ENCODE data around the gene YWHAG. TPM values are rescaled to one million over a fixed set of nuclear protein-coding genes. Genes with fewer than 3 reads are reported as not detected.
A peak's percentile ranks its signal among the peaks of the same experiment; 100 is the strongest.
"Not testable (repeated sequence)": the region's sequence is repeated elsewhere in the genome, so short reads cannot be mapped to it uniquely, and the experiment has no call there.

Gene YWHAG
- polyA plus RNA-seq, 4 donors = 117 to 129 (median 125) TPM

DNA sequence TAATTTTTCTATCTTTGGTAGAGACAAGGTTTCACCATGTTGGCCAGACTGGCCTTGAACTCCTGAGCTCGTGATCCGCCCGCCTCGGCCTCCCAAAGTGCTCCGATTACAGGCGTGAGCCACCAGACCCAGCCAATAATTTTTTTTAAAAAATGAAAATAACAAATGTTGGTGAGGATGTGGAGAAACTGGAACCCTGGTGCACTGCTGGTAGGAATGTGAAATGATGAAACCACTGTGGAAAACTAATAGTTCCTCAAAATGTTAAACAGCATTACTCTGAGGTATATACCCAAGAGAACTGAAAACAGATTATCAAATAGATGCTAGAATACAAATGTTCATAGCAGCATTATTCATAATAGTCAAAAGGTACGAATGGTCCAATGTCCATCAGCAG, 23.0 kb upstream of the YWHAG start:
- no peak for DNase-seq (ENCODE audit: low read depth in 4 of 4, low spot score in 2 of 4)

GRCh38 chr7:76380623-76380966, 21.8 kb upstream of the YWHAG start:
- no peak for DNase-seq (ENCODE audit: low read depth in 4 of 4, low spot score in 2 of 4)

GRCh38 chr7:76377186-76377918, 18.6 kb upstream of the YWHAG start:
- DNase-seq (ENCODE audit: low read depth in 4 of 4, low spot score in 2 of 4) = no peak

DNA sequence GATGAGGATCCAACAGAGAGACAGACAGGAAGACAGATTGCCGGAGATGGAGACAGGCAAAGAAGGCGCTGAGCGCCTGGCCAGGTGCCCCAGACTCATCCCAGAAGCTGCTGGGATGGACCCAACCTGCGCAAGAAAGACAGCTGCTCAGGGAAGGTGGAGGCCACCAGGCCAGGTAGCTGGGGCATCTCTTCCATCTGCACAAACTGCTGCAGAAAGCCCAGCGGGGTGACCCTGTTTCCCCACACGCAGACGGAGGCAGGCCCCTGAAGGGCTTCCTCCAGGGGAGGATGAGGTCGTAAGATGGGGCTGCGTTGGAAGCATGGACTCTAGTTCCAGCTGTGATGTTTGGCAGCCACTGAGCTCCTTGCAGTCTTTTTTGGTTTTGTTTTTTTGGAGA, 16.5 kb upstream of the YWHAG start:
- no peak for DNase-seq (ENCODE audit: low read depth in 4 of 4, low spot score in 2 of 4)

GRCh38 chr7:76372984-76373833, 14.4 kb upstream of the YWHAG start:
- no peak for DNase-seq (ENCODE audit: low read depth in 4 of 4, low spot score in 2 of 4)

- DNase-seq (ENCODE audit: low read depth in 4 of 4, low spot score in 2 of 4) = no peak
Measured at GRCh38 chr7:76371396-76371795, 12.6 kb upstream of the YWHAG start.

- DNase-seq (ENCODE audit: low read depth in 4 of 4, low spot score in 2 of 4) = no peak
Measured at GRCh38 chr7:76369018-76369417, 10.2 kb upstream of the YWHAG start.

DNA sequence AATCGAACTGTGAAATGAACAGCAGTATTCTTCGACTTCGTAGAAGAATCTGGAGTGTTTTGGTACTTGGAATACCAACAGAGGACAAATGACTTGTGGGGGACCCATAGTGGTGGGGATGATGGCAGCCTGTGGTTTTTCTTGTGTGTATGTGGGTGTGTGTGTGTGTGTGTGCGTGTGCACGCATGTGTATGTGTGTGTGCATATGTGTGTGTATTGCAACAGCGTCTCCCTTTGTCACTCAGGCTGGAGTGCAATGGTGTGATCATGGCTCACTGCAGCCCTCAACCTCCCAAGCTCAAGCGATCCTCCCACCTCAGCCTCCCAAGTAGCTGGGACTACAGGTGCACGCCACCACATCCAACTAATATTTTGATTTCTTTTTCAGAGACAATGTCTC, 9.4 kb upstream of the YWHAG start:
- no peak for DNase-seq (ENCODE audit: low read depth in 4 of 4, low spot score in 2 of 4)

DNA sequence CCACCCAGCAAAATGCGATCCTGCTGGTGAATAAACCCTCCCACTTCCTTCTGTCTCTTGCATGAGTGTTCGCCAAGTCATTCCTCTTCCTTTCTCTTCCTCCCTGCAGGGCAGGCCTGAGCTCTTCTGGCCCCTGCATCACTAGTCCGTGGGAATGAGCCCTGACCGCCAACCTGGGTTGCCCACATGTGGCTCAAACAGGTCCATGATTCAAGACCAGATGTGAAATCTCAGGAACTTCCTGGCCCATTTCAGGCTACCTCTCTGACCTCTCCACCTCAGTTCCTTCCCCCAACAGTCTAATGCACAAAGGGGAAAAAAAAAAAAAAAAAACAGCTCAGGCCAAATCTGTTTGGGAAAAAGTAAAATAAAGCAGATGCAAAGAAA, 5.4 kb upstream of the YWHAG start:
- DNase-seq (ENCODE audit: low read depth in 4 of 4, low spot score in 2 of 4) = no peak

GRCh38 chr7:76363754-76364153, 5.0 kb upstream of the YWHAG start:
- not testable (repeated sequence) for DNase-seq (ENCODE audit: low read depth in 4 of 4, low spot score in 2 of 4)

- no peak for DNase-seq (ENCODE audit: low read depth in 4 of 4, low spot score in 2 of 4)
Measured at GRCh38 chr7:76359978-76360638, 1.3 kb upstream of the YWHAG start.

DNA sequence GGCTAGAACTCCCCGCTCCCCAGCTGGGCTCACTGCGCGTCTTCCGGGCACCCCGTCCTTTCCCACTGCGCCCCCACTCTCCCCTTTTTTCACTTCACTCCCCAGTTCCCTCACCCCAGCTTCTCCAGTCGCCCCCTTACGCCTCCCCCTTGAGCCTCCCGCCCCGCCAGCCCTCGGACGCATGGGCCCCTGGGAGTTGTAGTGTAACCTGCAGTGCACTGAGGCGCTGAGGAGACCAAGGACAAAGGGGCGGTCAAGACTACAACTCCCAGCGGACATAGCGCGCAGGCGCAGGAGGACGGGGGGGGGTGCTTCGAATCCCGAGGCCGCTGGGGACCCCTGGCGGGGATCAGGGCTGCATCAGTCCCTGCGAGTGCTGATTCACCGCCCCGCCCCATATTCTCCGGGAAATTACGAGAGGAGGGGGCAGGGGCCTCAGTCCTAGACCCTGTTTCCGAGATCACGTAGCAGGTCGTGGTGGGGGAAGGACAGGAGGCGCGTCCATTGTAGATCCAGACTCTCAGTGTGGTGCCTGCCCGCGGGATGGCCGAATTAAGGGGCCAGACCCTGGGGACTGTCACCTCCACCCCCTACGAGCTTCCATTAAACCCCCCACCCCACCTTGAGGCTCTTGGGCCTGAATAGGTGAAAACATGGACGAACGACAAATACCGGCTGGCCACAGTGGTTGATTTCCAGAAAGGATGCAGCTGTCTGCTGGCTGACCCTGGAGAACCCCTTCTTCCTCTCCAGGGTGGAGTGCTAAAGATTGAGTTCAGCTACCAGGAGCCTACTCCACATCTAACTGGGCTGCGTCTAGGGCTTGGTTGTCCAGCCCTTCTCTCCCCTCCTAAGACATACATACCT, 553 bp upstream of the YWHAG start:
- DNase-seq (ENCODE audit: low read depth in 4 of 4, low spot score in 2 of 4) = peak in 3 of 4 donors; percentile 95 to 97 (median 96)

DNA sequence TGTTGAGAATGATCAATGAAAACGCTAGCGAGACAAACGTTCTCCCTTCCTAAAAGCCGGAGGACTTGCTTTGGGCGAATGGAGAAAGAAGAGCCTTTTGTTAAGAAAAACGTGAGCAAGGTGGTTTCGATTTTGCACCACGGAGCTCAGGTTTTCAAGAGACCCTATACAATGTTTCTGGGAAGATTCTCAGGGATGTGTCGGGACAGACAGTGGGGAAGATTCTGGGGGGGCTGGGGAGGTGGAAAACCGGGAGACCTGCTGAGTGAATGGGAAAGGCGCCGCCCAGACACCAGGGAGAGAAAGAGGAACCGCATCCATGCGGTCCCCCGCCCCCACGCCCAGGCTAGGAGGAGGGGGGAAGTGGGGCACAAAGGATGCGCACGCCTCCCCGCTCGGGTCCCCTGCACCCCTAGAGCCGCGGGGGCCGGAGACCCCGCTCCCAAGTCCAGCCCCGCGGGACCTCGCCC, 745 bp downstream of the YWHAG start:
- DNase-seq (ENCODE audit: low read depth in 4 of 4, low spot score in 2 of 4) = peak in 2 of 4 donors; percentile 44 to 46

GRCh38 chr7:76357475-76358010, 1.2 kb downstream of the YWHAG start:
- DNase-seq (ENCODE audit: low read depth in 4 of 4, low spot score in 2 of 4) = no peak

GRCh38 chr7:76356823-76357222, 2.0 kb downstream of the YWHAG start:
- no peak for DNase-seq (ENCODE audit: low read depth in 4 of 4, low spot score in 2 of 4)

- DNase-seq (ENCODE audit: low read depth in 4 of 4, low spot score in 2 of 4) = no peak
Measured at GRCh38 chr7:76356115-76356514, 2.7 kb downstream of the YWHAG start.

GRCh38 chr7:76354981-76355730, 3.6 kb downstream of the YWHAG start:
- no peak for DNase-seq (ENCODE audit: low read depth in 4 of 4, low spot score in 2 of 4)

- no peak for DNase-seq (ENCODE audit: low read depth in 4 of 4, low spot score in 2 of 4)
Measured at GRCh38 chr7:76354516-76354915, 4.3 kb downstream of the YWHAG start.

DNA sequence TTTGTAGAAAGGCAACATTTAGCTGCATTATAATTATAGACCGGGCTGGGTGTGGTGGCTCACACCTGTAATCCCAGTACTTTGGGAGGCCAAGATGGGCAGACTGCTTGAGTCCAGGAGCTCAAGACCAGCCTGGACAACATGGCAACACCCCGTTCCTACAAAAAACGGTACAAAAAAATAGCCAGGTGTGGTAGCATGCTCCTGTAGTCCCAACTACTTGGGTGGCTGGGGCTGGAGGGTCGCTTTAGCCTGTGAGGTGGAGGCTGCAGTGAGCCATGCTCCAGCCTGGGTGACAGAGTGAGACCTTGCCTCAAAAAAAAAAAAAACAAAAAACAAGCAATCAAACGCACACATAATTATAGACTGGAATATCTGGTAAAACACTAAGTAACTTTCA, 5.0 kb downstream of the YWHAG start:
- no peak for DNase-seq (ENCODE audit: low read depth in 4 of 4, low spot score in 2 of 4)
